Gastrocnemius medialis (tissue), 4 donors: ENCODE measurements around the gene PRDX3.

Source experiments
- CTCF ChIP-seq, 5 experiments: fragments of 450-650 bp in 3 of 5; fragments of 200-600 bp in 2 of 5; sonication (generic) in 2 of 5; IDR thresholded peaks in 4 of 5; conservative IDR thresholded peaks in 1 of 5; 1 replicate in 4 of 5; 2 replicates in 1 of 5; pipeline ENCODE4 v1.5.1; 2016 to 2019; ENCODE audit warnings: antibody characterized with exemption in 5 of 5, mild to moderate bottlenecking in 3 of 5, moderate library complexity in 3 of 5
- POLR2A ChIP-seq, 2 donors: fragments of 450-650 bp; IDR thresholded peaks; one replicate each; pipeline ENCODE4 v1.6.1; 2017; ENCODE audit warnings: antibody characterized with exemption in 2 of 2, mild to moderate bottlenecking in 2 of 2, moderate library complexity in 2 of 2

- TF ChIP-seq POLR2A (IDR thresholded peaks at IDR 0.05) (no peak), CTCF (IDR thresholded peaks at IDR 0.05 in 4 of 5, conservative IDR thresholded peaks at IDR 0.05 in 1 of 5) (no peak)
Measured at GRCh38 chr10:119161680-119162451, 16.7 kb downstream of the PRDX3 start.
